ENCODE results near the gene SIGLEC12. TPM values are rescaled to one million over a fixed set of nuclear protein-coding genes. Genes with fewer than 3 reads are reported as not detected.
"Not testable (repeated sequence)": the region's sequence is repeated elsewhere in the genome, so short reads cannot be mapped to it uniquely, and the experiment has no call there.

SIGLEC12 gene
- total RNA-seq, 1 donor from 2014 or later, result 0.20 TPM

DNA sequence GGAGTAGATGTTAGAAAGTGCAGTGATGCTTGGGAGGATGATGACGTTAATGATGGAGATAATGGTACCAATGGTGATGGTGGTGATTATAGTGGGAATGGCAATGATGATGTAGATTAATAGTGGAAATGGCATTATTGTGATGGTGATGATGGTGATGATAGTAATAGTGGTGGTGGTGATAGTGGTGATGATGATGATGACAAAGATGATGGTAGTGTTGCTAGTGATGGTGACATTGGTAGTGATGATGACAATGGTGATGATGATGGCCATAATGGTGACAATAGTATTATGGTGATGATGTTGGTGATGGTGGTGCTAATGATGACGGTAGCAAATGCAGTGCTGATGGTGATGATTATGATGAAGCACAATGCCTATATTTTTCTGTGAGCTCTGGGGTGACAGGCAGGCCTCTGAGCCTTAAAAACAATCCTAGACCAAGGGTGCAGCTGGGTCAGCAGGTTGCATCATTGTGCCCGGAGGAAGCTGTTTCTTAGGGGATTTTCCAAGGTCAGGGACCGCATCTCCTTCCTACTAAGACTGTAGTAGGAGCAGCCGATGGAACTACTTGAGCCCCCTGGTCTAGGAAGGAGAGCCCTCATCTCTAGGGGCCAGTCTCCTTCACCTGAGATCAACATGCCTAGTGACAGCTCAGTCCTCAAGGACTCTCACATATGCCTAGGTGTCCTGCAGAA is 15.5 kb downstream of the SIGLEC12 start:
- ATAC-seq, result no peak
- DNase-seq (ENCODE audit: low spot score), result no peak

DNA sequence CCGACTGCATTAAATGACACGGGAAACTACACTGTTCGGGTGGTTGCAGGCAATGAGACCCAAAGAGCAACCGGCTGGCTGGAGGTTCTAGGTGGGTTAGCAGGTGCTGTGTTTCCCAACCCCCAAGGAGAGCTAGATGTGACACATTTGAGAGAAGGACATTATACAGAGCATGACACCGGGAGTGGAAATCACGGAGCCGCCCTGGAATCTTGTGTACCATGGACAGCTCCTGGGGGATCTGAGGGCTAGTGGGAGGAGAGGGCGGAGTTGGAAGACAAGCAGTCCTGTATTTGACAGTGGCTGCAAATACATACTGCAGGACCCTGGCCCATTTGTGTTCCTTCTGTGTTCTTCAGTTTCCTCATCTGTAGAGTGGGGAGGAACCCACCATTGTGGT is 21.0 kb downstream of the SIGLEC12 start:
- DNase-seq (ENCODE audit: low spot score) (no peak), ATAC-seq (no peak)

DNA sequence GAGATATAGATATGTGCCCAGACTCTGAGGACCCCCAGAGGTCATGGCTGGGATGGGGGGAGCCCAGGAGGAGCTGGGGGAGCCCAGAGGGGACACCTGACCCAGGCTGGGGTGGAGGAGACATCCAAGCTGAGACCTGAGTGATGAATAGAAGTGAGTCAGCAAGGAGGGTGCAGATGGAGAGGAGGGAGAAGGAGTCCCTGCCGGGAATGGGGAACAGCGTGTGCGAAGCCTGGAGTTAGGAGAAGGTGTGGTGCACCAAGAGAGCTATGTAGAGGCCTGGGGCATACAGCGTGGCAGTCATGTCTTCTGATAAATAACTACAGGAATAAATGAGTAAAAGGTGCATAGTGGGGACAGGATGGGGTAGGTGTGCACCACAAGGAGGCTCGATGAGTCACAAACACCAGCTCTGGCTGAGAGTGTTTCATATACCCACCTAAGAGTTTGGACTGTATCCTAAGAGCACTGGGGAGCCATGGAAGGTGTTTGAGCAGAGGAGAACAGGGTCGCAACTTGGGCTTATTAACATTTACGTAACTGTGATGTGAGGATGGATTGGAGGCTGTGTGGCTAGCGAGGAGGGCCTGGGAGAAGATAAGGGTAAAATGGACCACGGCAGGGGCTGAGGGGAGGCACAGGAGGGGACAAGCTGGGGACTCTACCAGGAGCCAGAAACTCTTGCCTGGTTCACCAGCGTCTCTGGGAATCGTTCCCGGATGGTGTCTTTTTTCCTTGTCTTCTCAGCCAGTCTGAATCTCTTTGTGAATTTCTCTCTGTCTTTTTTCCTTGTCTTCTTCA is 21.9 kb downstream of the SIGLEC12 start:
- no peak for ATAC-seq
- no peak for DNase-seq (ENCODE audit: low spot score)

DNA sequence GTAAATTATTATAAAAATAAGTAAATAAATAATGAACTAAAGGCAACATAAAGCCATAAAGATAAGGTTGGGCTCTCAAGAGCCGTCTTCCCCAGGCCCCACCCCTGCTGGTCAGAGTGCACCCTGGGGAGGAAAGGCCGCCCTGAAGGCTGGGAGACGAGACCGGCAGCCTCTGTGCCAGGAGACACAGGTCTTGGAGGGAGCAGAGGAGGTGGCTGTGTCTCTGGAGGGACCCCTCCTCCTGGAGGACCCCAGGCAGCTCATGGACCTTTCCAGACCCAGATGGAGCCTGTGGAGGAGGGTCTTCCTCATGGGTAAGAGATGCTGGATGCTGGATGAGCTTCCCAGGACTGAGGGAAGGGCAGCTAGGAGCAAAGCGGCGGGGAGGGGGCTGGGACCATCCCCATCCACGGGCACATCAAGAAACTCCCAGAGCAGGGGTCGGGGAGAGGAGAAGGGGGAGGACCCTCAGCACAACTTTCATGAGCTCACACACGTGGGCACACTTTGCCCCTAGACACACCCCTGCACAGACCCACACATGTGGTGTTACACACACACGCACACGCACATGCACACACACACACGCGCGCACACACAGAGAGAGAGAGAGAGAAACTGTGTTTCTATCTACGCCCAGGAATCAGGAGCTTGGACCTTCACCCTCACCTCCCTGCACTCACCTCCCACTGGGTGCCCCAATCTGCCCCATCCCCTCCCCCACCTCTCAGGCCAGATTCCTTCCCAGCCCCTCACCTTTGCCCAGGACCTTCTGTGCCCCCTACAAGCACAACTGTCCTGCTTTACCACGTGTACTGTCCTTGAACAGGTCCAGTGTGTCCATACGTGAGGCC is 23.0 kb downstream of the SIGLEC12 start, which contains the start of gene CEACAM18:
Gene CEACAM18 (plus strand): TSS at position 159 of the 854 bp plus-strand sequence.
- ATAC-seq, result no peak
- DNase-seq (ENCODE audit: low spot score), result no peak

DNA sequence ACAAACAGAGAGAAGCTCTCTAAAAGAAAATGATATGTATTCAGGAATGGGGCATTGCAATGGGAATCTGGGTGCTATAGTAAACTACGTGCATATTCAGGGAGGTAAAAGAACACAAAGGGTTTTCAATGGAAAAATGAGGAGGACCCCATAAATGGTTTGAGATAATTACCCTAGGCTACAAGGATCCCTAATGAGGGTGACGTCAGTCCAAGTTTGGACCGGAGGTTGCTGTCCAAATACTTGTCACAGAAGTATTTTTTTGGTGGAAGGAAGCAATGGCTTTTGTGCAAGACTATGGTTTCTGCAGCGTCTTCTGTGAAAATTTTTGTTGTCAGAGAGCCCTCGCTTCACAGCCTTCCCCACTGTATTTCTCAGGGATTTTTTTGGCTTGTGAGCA is 24.3 kb downstream of the SIGLEC12 start:
- ATAC-seq (no peak), DNase-seq (ENCODE audit: low spot score) (no peak)

DNA sequence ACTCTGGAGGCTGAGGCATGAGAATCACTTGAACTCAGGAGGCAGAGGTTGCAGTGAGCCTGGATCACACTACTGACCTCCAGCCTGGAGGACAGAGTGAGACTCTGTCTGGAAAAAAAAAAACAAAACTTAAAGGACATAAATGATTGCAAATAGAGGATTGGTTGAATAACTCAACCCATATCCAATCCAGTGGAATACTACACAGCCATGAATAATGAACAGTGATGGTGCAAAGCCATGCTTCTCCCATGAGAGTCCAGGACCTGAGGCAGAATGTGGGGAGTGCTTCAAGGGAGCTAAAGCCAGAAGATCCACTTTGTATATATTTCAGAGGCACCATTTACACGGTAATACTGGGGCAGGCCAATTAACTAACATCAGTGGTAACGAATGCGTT is 25.4 kb downstream of the SIGLEC12 start:
- DNase-seq (ENCODE audit: low spot score), result no peak
- no peak for ATAC-seq

DNA sequence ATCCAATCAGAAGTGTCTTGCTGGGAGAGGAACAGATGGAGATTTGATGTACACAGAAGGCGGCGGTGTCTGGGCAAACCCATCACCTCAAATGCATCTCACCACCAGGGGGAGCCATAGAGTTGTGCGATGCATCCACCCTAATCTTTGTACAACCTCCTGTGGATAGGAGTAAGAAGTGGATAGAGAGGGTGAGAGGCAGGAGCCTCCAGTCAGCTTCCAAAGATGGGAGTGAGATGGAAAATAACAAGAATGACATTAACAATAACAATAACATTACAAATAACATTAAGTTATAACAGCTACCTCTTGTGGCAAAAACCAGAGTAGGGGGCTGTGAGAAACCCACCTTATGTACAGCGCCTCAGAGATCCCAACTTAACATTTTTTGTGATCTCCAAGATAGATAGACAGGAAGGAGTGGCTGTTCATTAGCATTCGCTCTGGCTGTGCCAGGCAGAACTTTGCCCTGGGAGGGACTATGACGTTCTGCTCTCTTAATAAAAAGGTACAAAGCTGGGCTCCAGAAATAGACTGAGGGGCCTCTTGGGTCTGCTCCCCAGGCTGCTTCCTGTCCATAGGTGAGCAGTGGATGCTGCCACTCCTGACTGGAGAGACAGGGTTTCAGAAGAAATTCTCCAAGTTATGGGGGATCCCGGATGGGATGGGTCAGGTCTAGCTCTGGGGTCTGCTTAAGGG is 28.4 kb downstream of the SIGLEC12 start:
- ATAC-seq (peak; percentile 95), DNase-seq (ENCODE audit: low spot score) (peak; percentile 71)

DNA sequence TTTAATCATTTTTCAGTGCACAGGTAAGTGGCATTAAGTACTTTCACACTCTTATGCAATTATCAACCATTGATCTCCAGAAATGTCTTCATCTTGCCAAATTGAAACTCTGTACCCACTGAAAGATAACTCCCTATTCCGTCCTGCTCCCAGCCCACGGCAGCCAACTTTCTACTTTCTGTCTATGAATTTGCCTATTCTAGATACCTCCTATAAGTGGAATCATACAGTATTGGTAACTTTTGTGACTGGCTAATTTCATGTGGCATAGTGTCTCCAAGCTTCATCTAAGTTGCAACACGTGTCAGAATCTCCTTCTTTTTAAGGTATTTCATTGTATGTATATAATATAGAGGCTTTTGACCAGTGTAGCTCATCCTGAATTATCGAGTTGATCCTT is 29.0 kb downstream of the SIGLEC12 start:
- no peak for ATAC-seq
- no peak for DNase-seq (ENCODE audit: low spot score)

DNA sequence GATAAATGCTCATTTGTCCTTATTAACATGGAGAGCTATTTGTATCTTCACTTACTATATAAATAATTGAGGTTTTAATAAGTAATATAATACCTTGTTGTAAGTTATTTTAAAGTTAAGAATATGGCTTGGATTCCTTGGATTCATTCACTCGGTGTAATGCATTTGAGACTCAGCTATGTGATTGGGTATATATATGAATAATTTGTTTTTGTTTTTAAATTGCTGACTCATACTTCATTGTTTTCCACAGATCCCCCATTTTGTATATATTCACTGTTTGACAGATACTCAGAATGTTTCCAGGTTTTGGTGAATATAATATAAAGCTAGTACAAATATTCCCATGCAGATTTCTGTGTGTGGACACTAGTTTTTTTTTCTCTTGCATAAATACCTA is 30.1 kb downstream of the SIGLEC12 start:
- DNase-seq (ENCODE audit: low spot score), result no peak
- no peak for ATAC-seq

DNA sequence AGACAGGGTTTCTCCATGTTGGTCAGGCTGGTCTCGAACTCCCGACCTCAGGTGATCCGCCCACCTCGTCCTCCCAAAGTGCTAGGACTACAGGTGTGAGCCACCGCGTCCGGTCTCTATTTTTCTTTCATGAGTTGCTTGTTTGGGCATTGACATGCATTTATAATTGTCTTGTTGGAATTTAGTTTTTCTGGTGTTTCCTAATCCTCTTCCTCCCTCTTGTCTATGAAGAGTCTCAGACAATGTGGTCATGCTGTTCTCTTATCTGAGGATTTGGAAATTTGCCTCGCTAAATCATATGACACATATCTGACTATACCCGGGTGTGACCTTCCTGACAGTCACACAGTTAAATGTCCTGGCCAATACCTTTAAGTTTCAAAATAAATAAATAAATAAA is 30.6 kb downstream of the SIGLEC12 start:
- DNase-seq (ENCODE audit: low spot score) (no peak), ATAC-seq (no peak)

DNA sequence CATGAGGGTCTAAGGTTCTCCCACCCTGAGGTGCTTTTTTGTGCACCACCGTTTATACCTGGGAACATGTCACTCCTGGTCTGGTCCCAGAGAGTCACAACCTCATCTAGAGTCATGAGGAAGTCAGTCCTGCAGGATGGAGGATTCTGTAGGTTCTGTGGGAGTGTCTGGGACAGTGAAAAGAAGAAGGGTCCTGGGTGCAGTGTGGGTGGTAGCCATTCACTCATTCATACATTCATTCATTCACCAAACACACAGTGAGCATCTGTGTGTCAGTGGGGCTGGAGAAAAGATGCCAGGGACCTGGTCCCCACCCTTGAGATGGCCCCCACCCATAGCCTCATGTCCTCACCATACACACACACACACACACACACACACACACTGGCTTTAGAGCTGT is 32.0 kb downstream of the SIGLEC12 start:
- ATAC-seq, result no peak

DNA sequence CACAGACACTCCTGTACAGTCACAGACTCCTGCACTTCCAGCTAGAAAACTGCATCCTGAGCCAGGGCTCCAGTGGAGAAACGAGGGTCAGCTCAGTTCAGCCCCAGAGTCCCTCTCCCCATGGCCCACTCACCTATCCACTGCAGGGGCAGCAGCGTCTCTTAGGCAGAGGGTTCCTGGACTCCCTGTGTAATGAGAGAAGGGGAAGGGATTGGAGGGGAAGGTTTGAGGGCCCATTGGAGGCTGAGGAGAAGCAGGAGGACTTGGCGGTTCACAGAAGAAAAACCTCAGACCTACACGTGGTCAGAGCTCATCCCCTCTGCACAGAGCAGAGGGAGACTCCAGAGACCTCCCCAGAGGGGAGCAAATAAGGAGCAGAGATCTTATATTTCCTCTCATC is 32.4 kb downstream of the SIGLEC12 start:
- no peak for DNase-seq (ENCODE audit: low spot score)
- ATAC-seq, result no peak

More for the DNA sequence above, 32.0 kb downstream of the SIGLEC12 start:
- no peak for DNase-seq (ENCODE audit: low spot score)

DNA sequence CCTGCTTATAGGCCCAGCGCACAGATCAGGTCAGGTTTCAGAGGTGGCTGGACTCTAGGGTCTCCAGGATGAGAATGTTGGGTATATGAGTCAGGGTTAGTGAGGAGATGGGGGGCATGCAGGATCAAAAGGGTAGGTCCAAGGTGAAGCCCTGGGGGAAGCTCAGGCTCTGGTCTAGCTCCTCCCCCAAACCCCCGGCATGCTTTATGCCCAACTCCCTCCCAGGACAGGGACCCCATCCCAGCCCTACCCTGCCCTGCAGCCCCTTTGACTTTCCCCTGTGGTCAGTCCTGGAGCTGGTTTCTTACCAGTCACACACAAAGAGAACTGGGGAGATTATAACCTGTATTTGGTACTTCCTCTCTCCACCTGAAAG is 33.1 kb downstream of the SIGLEC12 start:
- ATAC-seq (no peak), DNase-seq (ENCODE audit: low spot score) (no peak)

DNA sequence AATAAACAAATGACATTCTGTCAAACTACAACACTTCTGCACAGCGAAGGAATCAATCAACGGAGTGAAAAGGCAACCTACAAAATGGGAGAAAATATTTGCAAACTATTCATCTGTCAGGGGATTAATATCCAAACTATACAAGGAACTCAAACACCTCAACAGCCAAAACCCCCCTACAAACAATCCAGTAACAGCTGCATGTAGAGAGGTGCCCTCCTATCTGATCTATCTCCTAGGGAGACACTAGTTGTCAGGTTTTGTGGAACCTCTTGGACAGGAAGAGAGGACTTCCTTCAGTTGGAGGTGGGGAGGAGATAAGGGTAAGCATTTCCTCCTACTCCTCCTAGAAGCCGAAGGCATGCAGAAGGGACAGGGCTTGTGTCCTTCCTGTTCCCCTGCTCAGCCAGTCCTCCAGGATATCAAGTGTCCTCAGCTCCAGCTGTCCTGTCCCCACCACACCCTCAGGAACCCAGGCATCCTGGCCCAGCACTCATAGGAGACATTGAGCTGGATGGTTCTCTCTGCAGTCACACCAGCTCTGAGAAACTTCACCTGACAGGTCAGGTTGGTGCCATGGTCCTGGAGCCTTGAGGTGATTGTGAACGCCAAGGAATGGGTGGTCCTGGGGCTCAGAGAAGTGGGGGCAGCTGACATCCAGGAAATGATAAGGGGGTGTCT is 33.6 kb downstream of the SIGLEC12 start:
- DNase-seq (ENCODE audit: low spot score), result no peak
- ATAC-seq, result peak; percentile 28

DNA sequence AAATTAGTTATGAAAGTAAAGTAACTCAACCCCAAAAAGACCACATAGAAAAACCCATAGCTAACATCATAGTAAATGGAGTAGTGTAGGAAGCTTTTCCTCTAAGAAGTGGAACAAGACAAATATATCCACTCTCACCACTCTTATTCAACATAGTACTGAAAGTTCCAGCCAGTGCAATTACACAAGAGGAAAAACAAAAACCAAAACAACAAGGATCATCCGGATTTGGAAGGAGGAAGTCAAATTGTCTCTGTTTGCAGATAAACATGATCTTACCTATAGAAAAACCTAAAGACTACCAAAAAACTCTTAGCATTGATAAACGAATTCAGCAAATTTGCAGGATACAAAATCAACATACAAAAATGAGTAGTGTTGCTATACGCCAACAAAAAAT is 34.9 kb downstream of the SIGLEC12 start:
- DNase-seq (ENCODE audit: low spot score) (no peak), ATAC-seq (no peak)

DNA sequence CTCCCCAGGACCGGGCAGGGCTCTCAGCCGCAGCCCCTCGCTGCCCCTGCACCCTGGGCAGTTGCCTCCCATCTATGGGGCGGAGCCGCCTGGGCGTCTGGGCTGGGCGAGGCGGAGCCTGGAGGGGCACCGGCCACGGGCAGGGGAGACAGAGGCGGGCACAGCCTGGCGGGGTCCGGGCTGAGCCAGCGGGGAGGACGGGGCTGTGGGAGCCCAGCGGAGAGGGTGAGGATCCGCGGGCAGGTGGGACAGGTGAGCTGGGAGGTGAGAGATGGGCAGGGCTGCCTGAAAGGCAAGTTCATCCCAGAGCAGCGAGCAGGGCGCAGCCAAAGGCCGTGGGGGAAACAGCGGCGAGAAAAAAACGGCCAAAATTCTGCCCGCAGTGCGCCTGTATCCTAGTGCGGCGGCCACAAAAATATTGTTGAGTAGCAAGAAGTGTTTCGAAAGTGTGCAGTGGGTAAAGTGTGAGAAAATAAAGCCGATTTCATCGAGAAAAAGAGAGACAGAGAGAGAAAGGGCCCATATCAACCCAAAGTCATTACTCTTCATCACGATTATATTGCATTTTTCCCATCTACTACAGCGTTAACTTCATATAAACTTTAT is 37.5 kb downstream of the SIGLEC12 start:
- peak; percentile 33 for ATAC-seq
- not testable (repeated sequence) for DNase-seq (ENCODE audit: low spot score)

DNA sequence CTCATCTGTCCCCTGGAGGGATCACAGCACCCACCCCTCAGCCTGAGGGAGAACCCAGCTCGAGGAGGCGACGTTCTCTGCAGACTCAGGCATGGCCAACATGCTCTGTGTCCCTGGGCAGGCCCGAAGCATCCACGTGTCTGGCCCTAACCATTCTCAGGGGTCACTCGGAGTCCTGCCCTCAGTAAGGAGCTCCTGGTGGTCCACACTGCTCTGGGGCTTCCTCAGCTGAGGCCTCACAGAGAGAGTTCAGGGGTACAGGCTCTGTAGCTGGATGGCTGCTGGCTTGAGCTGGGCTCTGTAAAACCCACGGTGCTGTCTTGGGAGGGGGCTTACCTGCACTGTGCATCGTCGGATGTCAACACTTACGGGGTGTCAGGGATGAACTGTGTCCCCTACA is 38.9 kb downstream of the SIGLEC12 start:
- DNase-seq (ENCODE audit: low spot score) (no peak), ATAC-seq (no peak)

DNA sequence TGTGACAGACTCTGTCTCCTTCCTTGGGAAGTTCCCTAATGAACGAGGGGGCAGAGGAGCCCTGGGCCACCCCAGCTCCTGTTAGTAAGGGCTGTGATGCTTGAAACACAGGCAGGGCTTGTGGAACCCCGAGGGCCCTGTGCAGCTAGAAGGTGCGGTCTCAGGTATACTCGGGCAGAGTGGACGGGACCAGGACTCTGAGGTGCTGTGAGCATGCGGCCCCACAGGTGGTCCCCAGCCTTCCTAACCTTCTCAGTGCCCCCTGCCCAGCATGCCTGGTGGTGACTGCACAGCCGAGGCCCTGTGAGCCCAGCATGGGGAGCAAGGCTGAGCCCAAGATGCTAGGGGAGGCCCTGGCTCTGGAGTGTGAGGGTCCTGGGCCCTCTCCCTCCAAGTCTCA is 39.3 kb downstream of the SIGLEC12 start:
- DNase-seq (ENCODE audit: low spot score), result no peak
- no peak for ATAC-seq

DNA sequence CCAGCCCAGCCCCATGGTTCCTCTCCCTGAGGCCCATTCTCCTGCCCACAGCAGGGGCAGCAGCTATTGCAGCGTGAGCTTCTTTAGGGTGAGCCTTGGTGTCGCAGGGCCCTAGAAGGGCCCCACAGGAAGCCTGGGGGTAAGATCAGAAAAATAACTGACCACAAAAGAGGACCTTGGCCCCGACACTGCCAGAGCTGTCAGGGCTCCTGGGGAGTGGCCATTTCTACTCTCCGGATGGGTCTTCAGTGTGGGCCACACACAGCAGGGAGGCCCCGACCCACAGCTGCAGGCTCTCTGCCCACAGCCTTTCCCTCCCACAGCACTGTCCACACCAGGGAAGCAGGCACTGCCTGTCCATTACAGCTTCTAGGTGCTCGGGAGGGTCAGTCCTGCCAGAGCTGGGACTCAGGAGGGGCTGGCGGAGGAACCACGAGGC is 39.9 kb downstream of the SIGLEC12 start:
- DNase-seq (ENCODE audit: low spot score) (no peak), ATAC-seq (peak; percentile 46)

Measured in left lobe of liver (tissue), 2 donors.